Non-pigmented ciliary epithelial cell (primary cell): ENCODE measurements around the gene PROSER1.
A peak's percentile ranks its signal among the peaks of the same experiment; 100 is the strongest.
"Not testable (repeated sequence)": the region's sequence is repeated elsewhere in the genome, so short reads cannot be mapped to it uniquely, and the experiment has no call there.

Source experiments
- DNase-seq: peaks from one replicate; pipeline ENCODE4 v3.0.0-alpha.2; 2010; ENCODE audit warnings: low read depth

The PROSER1 gene

DNA sequence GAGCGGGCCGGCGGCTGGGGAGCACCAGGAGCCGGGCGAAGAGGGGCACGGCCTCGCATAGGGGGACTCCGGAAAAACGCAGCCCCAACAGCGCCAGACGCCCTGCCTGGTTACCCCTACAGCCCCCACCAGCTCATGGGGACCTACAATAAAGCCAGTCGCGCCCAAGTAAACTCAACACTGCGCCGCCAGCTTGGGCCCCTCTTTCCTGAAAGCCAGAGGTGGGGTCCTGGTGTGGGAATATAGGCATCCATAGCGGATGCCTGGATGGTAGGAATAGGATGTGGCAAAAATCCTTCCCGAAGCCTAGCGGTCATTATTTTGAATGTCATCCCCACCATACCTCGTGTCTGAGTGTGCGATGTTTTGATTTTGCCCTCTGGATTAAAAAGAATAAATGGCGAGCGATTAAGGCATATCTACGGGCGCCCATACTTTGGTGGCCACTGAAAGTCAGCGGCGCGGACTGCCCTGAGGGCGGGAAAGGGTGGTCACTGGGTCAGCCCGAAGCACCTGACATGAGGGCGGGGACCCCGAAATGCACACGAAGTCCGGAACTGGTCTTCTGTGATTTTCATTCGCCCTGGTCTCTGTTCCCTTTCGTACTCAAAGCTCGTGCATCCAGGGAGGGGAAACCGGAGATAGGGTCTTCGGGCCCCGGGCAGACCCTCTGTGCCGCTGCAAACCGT, at the start of gene PROSER1, which contains the start of gene NHLRC3:
Gene PROSER1, minus strand, starts transcription at position 210 of the 689 bp plus-strand sequence. CDS start 847 bp downstream, outside the sequence.
Gene NHLRC3, plus strand, starts transcription at position 577 of the 689 bp plus-strand sequence. CDS start 184 bp downstream, outside the sequence.
- peak; percentile 45 for DNase-seq

GRCh38 chr13:39086251-39086945, 48.5 kb upstream of the PROSER1 start:
- DNase-seq: not testable (repeated sequence)

DNA sequence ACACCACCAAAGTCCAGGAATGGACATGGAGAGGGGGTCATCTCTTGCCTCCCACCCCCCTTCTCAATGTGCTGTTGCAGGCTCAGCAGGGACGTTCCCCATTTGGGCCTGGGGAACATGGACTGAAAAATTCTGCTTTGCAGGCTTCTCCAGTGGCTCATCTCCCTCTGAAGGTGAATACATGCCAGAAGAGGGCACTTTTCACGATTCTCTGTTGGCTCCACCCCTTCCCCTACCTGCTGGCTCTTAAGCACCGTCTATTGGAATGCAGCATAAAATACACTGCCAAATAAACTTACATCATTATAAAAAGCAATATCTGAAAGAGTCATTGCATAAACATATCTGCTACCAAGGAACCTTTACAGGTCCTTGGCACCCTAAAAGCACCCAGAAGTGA, 36.1 kb upstream of the PROSER1 start:
- DNase-seq: no peak

- DNase-seq: no peak
Observed at GRCh38 chr13:39072842-39073241, 35.0 kb upstream of the PROSER1 start.

DNA sequence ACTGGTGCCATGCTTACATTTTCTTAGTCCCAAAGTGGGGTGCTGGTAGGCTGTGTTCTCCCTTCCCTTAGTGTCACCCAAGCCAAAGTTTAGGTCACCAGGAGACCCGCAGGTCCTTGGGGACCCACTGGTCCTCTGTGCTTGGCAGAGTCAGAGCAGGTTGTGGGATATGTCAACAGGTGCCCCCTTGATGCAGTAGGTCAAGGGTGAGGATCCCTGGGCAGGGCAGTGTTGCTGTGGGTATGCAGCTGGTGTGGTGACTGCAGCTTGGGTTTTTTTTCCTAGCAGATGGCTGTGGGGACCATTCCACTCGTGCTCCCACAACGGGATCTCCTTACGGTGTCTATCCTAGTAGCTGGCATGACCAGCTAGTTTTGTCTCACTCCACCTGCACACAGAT, 24.1 kb upstream of the PROSER1 start:
- no peak for DNase-seq

DNA sequence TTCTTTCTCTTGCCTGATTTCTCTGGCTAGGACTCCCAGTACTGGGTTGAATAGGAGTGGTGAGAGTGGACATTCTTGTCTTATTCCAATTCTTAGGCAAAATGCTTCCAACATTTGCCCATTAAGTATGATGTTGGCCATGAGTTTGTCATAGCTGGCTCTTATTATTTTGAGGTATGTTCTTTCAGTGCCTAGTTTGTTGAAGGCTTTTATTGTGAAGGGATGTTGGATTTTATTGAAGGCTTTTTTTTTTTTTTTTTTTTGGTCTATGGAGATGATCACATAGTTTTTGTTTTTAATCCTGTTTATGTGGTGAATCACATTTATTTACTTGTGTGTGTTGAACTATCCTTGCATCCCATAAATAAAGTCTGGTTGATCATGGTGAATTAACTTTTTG, 20.2 kb upstream of the PROSER1 start:
- DNase-seq: no peak

- no peak for DNase-seq
Observed at GRCh38 chr13:39056018-39056417, 18.1 kb upstream of the PROSER1 start.

- no peak for DNase-seq
Observed at GRCh38 chr13:39054112-39054511, 16.2 kb upstream of the PROSER1 start.

- no peak for DNase-seq
Observed at GRCh38 chr13:39052944-39053343, 15.1 kb upstream of the PROSER1 start.

GRCh38 chr13:39051157-39051556, 13.3 kb upstream of the PROSER1 start:
- no peak for DNase-seq

GRCh38 chr13:39049274-39049673, 11.4 kb upstream of the PROSER1 start:
- DNase-seq: no peak

DNA sequence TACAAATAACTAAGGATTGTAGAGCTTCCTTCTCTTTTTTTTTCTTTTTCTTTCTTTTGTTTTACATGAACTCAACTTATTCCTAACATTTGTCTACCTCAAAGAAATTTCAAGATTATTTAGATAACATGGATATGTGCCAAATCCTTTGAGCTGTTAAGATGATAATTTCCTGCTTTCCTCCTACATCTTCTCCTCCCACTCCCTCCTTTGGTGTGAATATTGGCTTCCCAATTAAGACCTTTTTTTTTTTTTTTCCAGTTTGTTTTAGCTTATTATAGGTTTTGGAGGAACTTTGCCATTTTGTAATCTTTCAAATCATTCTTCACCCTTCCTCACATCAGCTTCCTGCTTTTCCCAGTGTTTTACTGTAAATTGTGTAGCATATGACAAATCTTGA, 10.9 kb upstream of the PROSER1 start:
- DNase-seq: no peak

DNA sequence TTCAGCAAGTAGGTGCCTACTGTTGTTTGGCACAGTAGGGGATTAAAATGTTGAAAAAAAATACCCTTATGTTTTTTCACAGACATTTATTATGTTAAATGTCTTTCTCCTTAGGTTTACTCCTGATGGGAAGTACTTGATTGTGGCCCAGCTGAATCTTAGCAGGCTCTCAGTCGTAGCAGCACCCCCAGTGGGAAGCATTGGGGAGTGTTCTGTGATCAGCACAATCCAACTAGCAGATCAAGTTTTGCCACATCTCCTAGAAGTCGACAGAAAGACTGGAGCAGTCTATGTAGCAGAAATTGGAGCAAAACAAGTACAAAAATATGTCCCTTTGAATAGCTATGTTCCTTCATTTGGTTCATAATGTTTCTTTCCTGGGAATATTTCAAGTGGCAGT, 9.7 kb upstream of the PROSER1 start:
- DNase-seq: no peak

GRCh38 chr13:39044536-39044935, 6.6 kb upstream of the PROSER1 start:
- no peak for DNase-seq

DNA sequence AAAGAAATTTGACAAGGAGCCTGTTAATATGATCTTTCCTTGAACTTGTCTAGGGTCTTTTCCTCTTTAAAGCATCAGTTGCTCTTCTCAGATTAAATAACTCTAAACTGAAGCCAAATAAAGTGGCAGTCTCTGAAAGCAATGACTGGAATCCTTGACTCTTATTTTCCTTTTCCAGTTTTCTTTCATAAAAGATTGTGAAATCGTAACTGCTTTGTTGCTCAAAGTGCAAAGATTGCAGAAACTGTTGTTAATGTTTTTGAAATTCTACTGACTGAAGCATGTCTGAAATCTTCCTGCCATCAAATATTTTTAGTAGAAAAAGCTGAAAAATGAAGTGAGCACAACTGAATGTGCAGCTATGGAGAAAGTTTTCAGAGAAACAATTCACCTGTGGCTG, 2.3 kb upstream of the PROSER1 start:
- DNase-seq: no peak

DNA sequence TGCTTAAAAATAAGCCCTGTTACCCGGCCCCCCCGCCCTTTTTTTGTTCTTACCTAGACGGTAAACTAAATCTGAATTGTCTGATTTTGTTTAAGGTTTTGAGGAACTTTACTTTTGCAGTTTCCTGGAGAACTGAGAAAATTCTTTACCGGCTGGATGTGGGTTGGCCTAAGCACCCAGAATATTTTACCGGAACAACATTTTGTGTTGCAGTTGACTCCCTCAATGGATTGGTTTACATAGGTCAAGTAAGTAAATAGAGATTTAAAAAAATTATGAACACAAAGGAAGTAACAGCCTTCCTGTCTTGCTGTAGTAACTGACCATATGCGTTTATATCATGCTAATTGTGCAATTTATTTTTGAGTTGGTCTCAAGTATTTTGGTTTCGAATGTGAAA, 1.2 kb upstream of the PROSER1 start:
- no peak for DNase-seq

DNA sequence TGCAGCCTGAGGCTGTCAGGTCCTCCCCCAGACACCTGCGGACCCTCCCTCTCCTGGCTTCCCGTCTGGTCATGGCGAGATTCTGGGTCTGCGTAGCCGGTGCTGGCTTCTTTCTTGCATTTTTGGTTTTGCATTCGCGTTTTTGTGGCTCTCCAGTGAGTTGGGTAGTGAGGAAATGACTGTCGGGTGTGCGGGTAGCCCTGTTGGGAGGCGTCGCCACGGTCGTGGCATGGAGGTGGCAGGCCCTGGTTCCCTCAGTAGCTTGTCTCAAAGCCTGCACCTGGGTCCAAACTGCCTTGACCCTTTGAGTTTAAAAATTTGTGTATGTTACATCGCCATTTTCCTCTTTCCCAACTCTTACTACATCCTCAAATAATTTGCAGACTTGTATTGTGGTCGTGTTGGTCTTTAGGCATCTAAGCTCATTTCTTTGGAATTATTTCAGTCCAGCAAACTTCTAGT, 711 bp upstream of the PROSER1 start:
- DNase-seq: no peak

GRCh38 chr13:39037410-39037879, 444 bp downstream of the PROSER1 start:
- no peak for DNase-seq

- no peak for DNase-seq
Observed at GRCh38 chr13:39036212-39036611, 1.7 kb downstream of the PROSER1 start.

- no peak for DNase-seq
Observed at GRCh38 chr13:39035799-39036198, 2.1 kb downstream of the PROSER1 start.

DNA sequence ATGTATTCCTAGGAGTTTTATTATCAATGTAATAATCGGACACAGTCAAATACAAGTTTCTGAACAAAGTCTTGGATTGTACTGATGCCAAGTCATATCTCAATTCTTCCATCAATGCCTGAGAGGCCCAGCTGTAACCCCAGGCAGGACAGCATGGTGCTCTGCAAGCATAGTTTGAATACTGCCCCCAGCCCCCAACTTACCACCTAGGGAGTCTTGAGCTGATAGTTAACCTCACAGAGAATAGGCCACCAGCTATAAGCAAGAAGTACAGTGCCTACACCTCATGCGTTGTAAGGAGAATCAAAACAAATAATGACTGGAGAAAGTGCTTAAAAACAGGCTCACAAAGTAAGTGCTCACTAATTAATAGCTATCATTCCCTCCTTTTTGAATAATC, 2.7 kb downstream of the PROSER1 start:
- no peak for DNase-seq

- DNase-seq: no peak
Observed at GRCh38 chr13:39034085-39034484, 3.8 kb downstream of the PROSER1 start.

GRCh38 chr13:39032150-39032549, 5.7 kb downstream of the PROSER1 start:
- DNase-seq: no peak
